ENCODE measurements around the gene ARHGEF6. TPM values are rescaled to one million over a fixed set of nuclear protein-coding genes. Genes with fewer than 3 reads are reported as not detected.

Gene ARHGEF6
- polyA plus RNA-seq, 1 donor from 2014 or later = 1.8 TPM

GRCh38 chrX:136767104-136767941 lies 13.4 kb downstream of the ARHGEF6 start:
- H3K4me3 ChIP-seq (ENCODE audit: low read length) = peak overlapping the region; percentile 72
- no peak overlapping the region for H3K4me2 ChIP-seq (ENCODE audit: low read length)
- peak overlapping the region; percentile 49 for H3K9ac ChIP-seq (ENCODE audit: low read length)
- peak; percentile 32 for TF ChIP-seq MXI1 (conservative IDR thresholded peaks at IDR 0.05; ENCODE audit: poor library complexity, severe bottlenecking)
- TF ChIP-seq RAD21 (conservative IDR thresholded peaks at IDR 0.05) = no peak
- peak; percentile 42 for TF ChIP-seq CTCF (IDR thresholded peaks at IDR 0.05; ENCODE audit: poor library complexity, severe bottlenecking)
- no peak overlapping the region for H2AFZ ChIP-seq (ENCODE audit: low read depth, low read length)
- no peaks in the 10 kb centered on the region for H3K27me3 ChIP-seq (ENCODE audit: insufficient read depth, low read depth, low read length)
- no peaks in the 10 kb centered on the region for H3K9me3 ChIP-seq (ENCODE audit: low read length)
- H4K20me1 ChIP-seq (ENCODE audit: insufficient read depth) = no peaks in the 10 kb centered on the region
- H3K36me3 ChIP-seq (ENCODE audit: insufficient read depth, low read length) = no peaks in the 10 kb centered on the region
- no peaks in the 10 kb centered on the region for H3K9me2 ChIP-seq (ENCODE audit: insufficient read depth, low read length)
- no peak overlapping the region for H3K27ac ChIP-seq (ENCODE audit: low read length)
- no peaks in the 10 kb centered on the region for H3F3A ChIP-seq (ENCODE audit: insufficient read depth, low read length, poor library complexity, severe bottlenecking)
- H3K79me2 ChIP-seq (replicated peaks; ENCODE audit: insufficient read depth, low read length) = no peaks in the 10 kb centered on the region

- Histone ChIP-seq H3K27me3 (ENCODE audit: insufficient read depth, low read depth, low read length) (no peaks in the 10 kb centered on the region), H3K4me3 (ENCODE audit: low read length) (peak overlapping the region; percentile 72), H3K27ac (ENCODE audit: low read length) (no peak overlapping the region), H2AFZ (ENCODE audit: low read depth, low read length) (no peak overlapping the region), H3K79me2 (replicated peaks; ENCODE audit: insufficient read depth, low read length) (no peaks in the 10 kb centered on the region), H3F3A (ENCODE audit: insufficient read depth, low read length, poor library complexity, severe bottlenecking) (no peaks in the 10 kb centered on the region), H3K9me3 (ENCODE audit: low read length) (no peaks in the 10 kb centered on the region), H3K4me2 (ENCODE audit: low read length) (no peak overlapping the region), H4K20me1 (ENCODE audit: insufficient read depth) (no peaks in the 10 kb centered on the region), H3K36me3 (ENCODE audit: insufficient read depth, low read length) (no peaks in the 10 kb centered on the region), H3K9me2 (ENCODE audit: insufficient read depth, low read length) (no peaks in the 10 kb centered on the region), H3K9ac (ENCODE audit: low read length) (peak overlapping the region; percentile 49)
- no peak for TF ChIP-seq EZH2 (IDR thresholded peaks at IDR 0.05; ENCODE audit: borderline replicate concordance, insufficient read depth, low read length, poor library complexity, severe bottlenecking)
- TF ChIP-seq RAD21 (conservative IDR thresholded peaks at IDR 0.05) = no peak
- TF ChIP-seq EP300 (conservative IDR thresholded peaks at IDR 0.05; ENCODE audit: poor library complexity, severe bottlenecking) = no peak
- no peak for TF ChIP-seq CTCF (IDR thresholded peaks at IDR 0.05; ENCODE audit: poor library complexity, severe bottlenecking)
- TF ChIP-seq MXI1 (conservative IDR thresholded peaks at IDR 0.05; ENCODE audit: poor library complexity, severe bottlenecking) = no peak
Observed at GRCh38 chrX:136766785-136767103, 14.0 kb downstream of the ARHGEF6 start.

GRCh38 chrX:136765821-136766356 lies 14.8 kb downstream of the ARHGEF6 start:
- H3F3A ChIP-seq (ENCODE audit: insufficient read depth, low read length, poor library complexity, severe bottlenecking) = no peaks in the 10 kb centered on the region
- no peaks in the 10 kb centered on the region for H3K9me3 ChIP-seq (ENCODE audit: low read length)
- no peaks in the 10 kb centered on the region for H3K9me2 ChIP-seq (ENCODE audit: insufficient read depth, low read length)
- no peak overlapping the region for H3K9ac ChIP-seq (ENCODE audit: low read length)
- no peak overlapping the region for H3K27ac ChIP-seq (ENCODE audit: low read length)
- no peak overlapping the region for H3K4me2 ChIP-seq (ENCODE audit: low read length)
- H3K36me3 ChIP-seq (ENCODE audit: insufficient read depth, low read length) = no peaks in the 10 kb centered on the region
- H4K20me1 ChIP-seq (ENCODE audit: insufficient read depth) = no peaks in the 10 kb centered on the region
- H2AFZ ChIP-seq (ENCODE audit: low read depth, low read length) = no peak overlapping the region
- no peaks in the 10 kb centered on the region for H3K79me2 ChIP-seq (replicated peaks; ENCODE audit: insufficient read depth, low read length)
- no peak overlapping the region for H3K4me3 ChIP-seq (ENCODE audit: low read length)
- TF ChIP-seq EP300 (conservative IDR thresholded peaks at IDR 0.05; ENCODE audit: poor library complexity, severe bottlenecking) (no peak), TAF1 (IDR thresholded peaks at IDR 0.05; ENCODE audit: low read depth) (no peak), POLR2AphosphoS5 (IDR thresholded peaks at IDR 0.05) (no peak), RAD21 (conservative IDR thresholded peaks at IDR 0.05) (no peak), EZH2 (IDR thresholded peaks at IDR 0.05; ENCODE audit: borderline replicate concordance, insufficient read depth, low read length, poor library complexity, severe bottlenecking) (no peak), SMC3 (conservative IDR thresholded peaks at IDR 0.05; ENCODE audit: poor library complexity) (no peak), MXI1 (conservative IDR thresholded peaks at IDR 0.05; ENCODE audit: poor library complexity, severe bottlenecking) (no peak), CTCF (IDR thresholded peaks at IDR 0.05; ENCODE audit: poor library complexity, severe bottlenecking) (no peak), REST (IDR thresholded peaks at IDR 0.05; ENCODE audit: borderline replicate concordance) (no peak)
- H3K27me3 ChIP-seq (ENCODE audit: insufficient read depth, low read depth, low read length) = no peaks in the 10 kb centered on the region
